Measurements from ENCODE around the gene OR5H2. TPM values are rescaled to one million over a fixed set of nuclear protein-coding genes. Genes with fewer than 3 reads are reported as not detected.

OR5H2 gene
- total RNA-seq, 1 donor from 2014 or later: not detected

DNA sequence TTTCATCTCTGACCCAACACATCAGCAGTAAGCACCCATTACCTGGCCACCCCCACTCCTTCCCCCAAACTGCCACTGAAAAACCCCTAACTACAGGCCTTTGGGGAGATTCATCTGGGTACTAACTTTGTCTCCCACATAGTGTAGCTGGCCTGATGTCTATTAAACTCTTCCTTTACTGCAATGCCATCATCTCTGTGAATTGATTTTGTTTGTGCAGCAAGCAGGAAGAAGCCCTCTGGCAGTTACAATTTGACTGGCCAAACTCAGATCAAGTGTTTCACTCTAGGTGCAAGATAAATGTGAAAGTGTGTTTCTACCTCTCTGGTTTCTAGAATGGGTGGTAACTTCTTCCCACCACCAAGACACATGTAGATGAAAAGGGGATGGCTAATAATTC is 44.6 kb downstream of the OR5H2 start:
- TF ChIP-seq, protein P1, sequence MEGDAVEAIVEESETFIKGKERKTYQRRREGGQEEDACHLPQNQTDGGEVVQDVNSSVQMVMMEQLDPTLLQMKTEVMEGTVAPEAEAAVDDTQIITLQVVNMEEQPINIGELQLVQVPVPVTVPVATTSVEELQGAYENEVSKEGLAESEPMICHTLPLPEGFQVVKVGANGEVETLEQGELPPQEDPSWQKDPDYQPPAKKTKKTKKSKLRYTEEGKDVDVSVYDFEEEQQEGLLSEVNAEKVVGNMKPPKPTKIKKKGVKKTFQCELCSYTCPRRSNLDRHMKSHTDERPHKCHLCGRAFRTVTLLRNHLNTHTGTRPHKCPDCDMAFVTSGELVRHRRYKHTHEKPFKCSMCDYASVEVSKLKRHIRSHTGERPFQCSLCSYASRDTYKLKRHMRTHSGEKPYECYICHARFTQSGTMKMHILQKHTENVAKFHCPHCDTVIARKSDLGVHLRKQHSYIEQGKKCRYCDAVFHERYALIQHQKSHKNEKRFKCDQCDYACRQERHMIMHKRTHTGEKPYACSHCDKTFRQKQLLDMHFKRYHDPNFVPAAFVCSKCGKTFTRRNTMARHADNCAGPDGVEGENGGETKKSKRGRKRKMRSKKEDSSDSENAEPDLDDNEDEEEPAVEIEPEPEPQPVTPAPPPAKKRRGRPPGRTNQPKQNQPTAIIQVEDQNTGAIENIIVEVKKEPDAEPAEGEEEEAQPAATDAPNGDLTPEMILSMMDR (IDR thresholded peaks at IDR 0.05; ENCODE audit: partially characterized antibody, unreplicated experiment): no peak
- peaks cover 3% of the 10 kb centered on the region for H3K27me3 Mint-ChIP-seq (ENCODE audit: unreplicated experiment)

GRCh38 chr3:98328933-98329332 is 46.6 kb downstream of the OR5H2 start:
- H3K27ac Mint-ChIP-seq (ENCODE audit: unreplicated experiment): no peak overlapping the region
- no peak for DNase-seq
- no peak overlapping the region for H3K4me3 Mint-ChIP-seq (ENCODE audit: unreplicated experiment)
- TF ChIP-seq, protein P1 (IDR thresholded peaks at IDR 0.05; ENCODE audit: partially characterized antibody, unreplicated experiment): no peak
- no peaks in the 10 kb centered on the region for H3K9me3 Mint-ChIP-seq (ENCODE audit: unreplicated experiment)
- H3K4me1 Mint-ChIP-seq (ENCODE audit: low read depth, unreplicated experiment): no peaks in the 10 kb centered on the region
- H3K36me3 Mint-ChIP-seq (ENCODE audit: unreplicated experiment): no peaks in the 10 kb centered on the region
- peaks cover 3% of the 10 kb centered on the region for H3K27me3 Mint-ChIP-seq (ENCODE audit: unreplicated experiment)

More for the DNA sequence above, 44.6 kb downstream of the OR5H2 start:
- H3K4me3 Mint-ChIP-seq (ENCODE audit: unreplicated experiment): no peak overlapping the region
- no peak for DNase-seq
- H3K9me3 Mint-ChIP-seq (ENCODE audit: unreplicated experiment): no peaks in the 10 kb centered on the region
- no peaks in the 10 kb centered on the region for H3K4me1 Mint-ChIP-seq (ENCODE audit: low read depth, unreplicated experiment)
- no peak overlapping the region for H3K27ac Mint-ChIP-seq (ENCODE audit: unreplicated experiment)
- no peaks in the 10 kb centered on the region for H3K36me3 Mint-ChIP-seq (ENCODE audit: unreplicated experiment)

DNA sequence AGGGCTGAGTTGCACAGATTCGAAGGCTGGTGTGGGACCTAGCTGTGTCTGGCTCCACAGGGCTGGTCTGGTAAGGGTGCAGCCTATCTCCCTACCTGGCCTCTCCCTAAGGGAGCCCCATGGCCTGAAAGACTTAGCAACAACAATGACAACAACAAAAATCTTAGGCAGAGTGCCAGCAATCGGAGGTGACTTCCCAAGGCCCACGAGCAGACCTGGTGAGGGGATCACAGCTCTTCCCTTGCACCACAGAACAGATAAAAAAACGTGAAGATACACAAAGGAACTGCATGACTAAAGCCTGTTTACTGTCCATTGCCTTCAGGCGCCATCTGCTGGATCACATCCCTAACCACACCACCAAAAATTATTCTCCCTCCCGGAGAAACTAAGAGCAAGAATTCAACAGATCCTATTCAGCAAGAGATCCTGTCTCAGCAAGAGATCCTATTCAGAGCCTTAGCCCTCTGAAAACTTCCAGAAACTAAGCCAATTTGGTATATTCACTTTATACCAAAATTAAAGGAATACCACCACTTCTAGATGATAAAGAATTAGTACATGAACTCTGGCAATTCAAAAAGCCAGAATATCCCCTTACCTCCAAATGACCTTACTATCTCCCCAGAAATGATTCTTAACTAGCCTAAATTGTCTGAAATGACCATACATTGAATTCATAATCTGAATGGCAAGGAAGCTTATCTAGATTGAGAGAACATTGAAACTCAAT is 47.3 kb downstream of the OR5H2 start:
- Mint-ChIP-seq H3K27ac (ENCODE audit: unreplicated experiment) (peak overlapping the region; percentile 19), H3K36me3 (ENCODE audit: unreplicated experiment) (no peaks in the 10 kb centered on the region), H3K27me3 (ENCODE audit: unreplicated experiment) (peaks cover 3% of the 10 kb centered on the region), H3K9me3 (ENCODE audit: unreplicated experiment) (no peaks in the 10 kb centered on the region), H3K4me3 (ENCODE audit: unreplicated experiment) (no peak overlapping the region), H3K4me1 (ENCODE audit: low read depth, unreplicated experiment) (no peaks in the 10 kb centered on the region)
- peak; percentile 45 for DNase-seq
- TF ChIP-seq, protein P1 (IDR thresholded peaks at IDR 0.05; ENCODE audit: partially characterized antibody, unreplicated experiment): peak; percentile 68

DNA sequence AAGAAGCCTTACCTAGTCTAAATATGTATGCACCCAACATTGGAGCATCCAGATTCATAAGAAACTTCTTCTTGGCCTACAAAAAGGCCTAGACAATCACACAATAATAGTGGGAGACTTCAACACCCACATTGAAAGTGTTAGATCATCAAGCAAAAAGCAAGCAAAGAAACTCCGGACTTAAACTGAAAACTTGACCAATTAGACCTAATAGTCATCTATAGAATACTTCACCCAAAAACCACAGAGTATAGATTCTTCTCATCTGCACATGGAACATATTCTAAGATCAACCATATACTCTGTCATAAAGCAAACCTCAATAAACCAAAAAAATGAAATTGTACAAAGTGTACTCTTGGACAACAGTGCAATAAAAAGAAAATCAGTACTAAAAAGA is 49.0 kb downstream of the OR5H2 start:
- H3K36me3 Mint-ChIP-seq (ENCODE audit: unreplicated experiment): no peaks in the 10 kb centered on the region
- H3K4me3 Mint-ChIP-seq (ENCODE audit: unreplicated experiment): no peak overlapping the region
- no peak overlapping the region for H3K27ac Mint-ChIP-seq (ENCODE audit: unreplicated experiment)
- TF ChIP-seq, protein P1 (IDR thresholded peaks at IDR 0.05; ENCODE audit: partially characterized antibody, unreplicated experiment): no peak
- DNase-seq: no peak
- H3K27me3 Mint-ChIP-seq (ENCODE audit: unreplicated experiment): peaks cover 3% of the 10 kb centered on the region
- H3K9me3 Mint-ChIP-seq (ENCODE audit: unreplicated experiment): no peaks in the 10 kb centered on the region
- no peaks in the 10 kb centered on the region for H3K4me1 Mint-ChIP-seq (ENCODE audit: low read depth, unreplicated experiment)

Other genes with a start within 250 kb of the OR5H2 start
- not detected for gene GABRR3, start 247.2 kb upstream of the OR5H2 start, total RNA-seq (ENCODE audit: unreplicated experiment)
- gene OR5AC2, start 195.3 kb upstream of the OR5H2 start, total RNA-seq (ENCODE audit: unreplicated experiment): not detected
- not detected for gene OR5H1, start 151.8 kb upstream of the OR5H2 start, total RNA-seq (ENCODE audit: unreplicated experiment)
- gene OR5H14, start 135.0 kb upstream of the OR5H2 start, total RNA-seq (ENCODE audit: unreplicated experiment): not detected
- gene OR5H15, start 115.8 kb upstream of the OR5H2 start, total RNA-seq (ENCODE audit: unreplicated experiment): not detected
- not detected for gene OR5H6, start 18.3 kb upstream of the OR5H2 start, total RNA-seq (ENCODE audit: unreplicated experiment)
- not detected for gene OR5K4, start 71.3 kb downstream of the OR5H2 start, total RNA-seq (ENCODE audit: unreplicated experiment)
- gene OR5K3, start 108.2 kb downstream of the OR5H2 start, total RNA-seq (ENCODE audit: unreplicated experiment): not detected
- not detected for gene OR5K1, start 180.7 kb downstream of the OR5H2 start, total RNA-seq (ENCODE audit: unreplicated experiment)
- gene OR5K2, start 215.2 kb downstream of the OR5H2 start, total RNA-seq (ENCODE audit: unreplicated experiment): not detected
- gene CLDND1, start 240.4 kb downstream of the OR5H2 start, total RNA-seq (ENCODE audit: unreplicated experiment): 164 TPM
- gene GPR15, start 249.5 kb downstream of the OR5H2 start, total RNA-seq (ENCODE audit: unreplicated experiment): not detected